SK-N-SH treated with all-trans-retinoic acid at 6 μM for 48 hours (cell line): ENCODE measurements around the gene RNASE7.

Experiments used
- ATAC-seq: fragments of 200-7000 bp; cut with Tn5 transposase; 3 replicates; pipeline ENCODE4 v1.9.1; 2020; ENCODE audit warnings: mild to moderate bottlenecking, moderate library complexity
- ARNTL ChIP-seq: fragments of 450-650 bp; formaldehyde crosslinking; IDR thresholded peaks from 2 replicates; pipeline ENCODE4 v1.5.0; 2020; ENCODE audit warnings: low read depth, mild to moderate bottlenecking, moderate library complexity, borderline replicate concordance
- BACH2 ChIP-seq: fragments of 250-450 bp; sonication (Bioruptor Pico); IDR thresholded peaks from 2 replicates; pipeline ENCODE4 v1.9.0; 2021; ENCODE audit warnings: mild to moderate bottlenecking, borderline replicate concordance
- CSDC2 ChIP-seq: fragments of 250-450 bp; sonication (Bioruptor Pico); IDR thresholded peaks from 2 replicates; pipeline ENCODE4 v1.5.0; 2020; ENCODE audit warnings: mild to moderate bottlenecking, moderate library complexity
- ESRRG ChIP-seq: fragments of 250-450 bp; sonication (Bioruptor Pico); IDR thresholded peaks from 2 replicates; pipeline ENCODE4 v1.6.1; 2021; ENCODE audit warnings: mild to moderate bottlenecking
- GLIS3 ChIP-seq: fragments of 250-450 bp; sonication (Bioruptor Pico); IDR thresholded peaks from 2 replicates; pipeline ENCODE4 v1.5.0; 2020; ENCODE audit warnings: mild to moderate bottlenecking, moderate library complexity
- RARB ChIP-seq: fragments of 250-450 bp; sonication (Bioruptor Pico); IDR thresholded peaks from 2 replicates; pipeline ENCODE4 v1.8.0; 2021; ENCODE audit warnings: mild to moderate bottlenecking, moderate library complexity
- SNAI2 ChIP-seq: fragments of 250-450 bp; sonication (Bioruptor Pico); IDR thresholded peaks from 2 replicates; pipeline ENCODE4 v1.5.0; 2020; ENCODE audit warnings: mild to moderate bottlenecking, moderate library complexity
- TCF4 ChIP-seq: fragments of 250-450 bp; sonication (Bioruptor Pico); IDR thresholded peaks from 2 replicates; pipeline ENCODE4 v1.8.0; 2021; ENCODE audit warnings: mild to moderate bottlenecking, moderate library complexity, borderline replicate concordance
- TOX ChIP-seq: fragments of 250-450 bp; sonication (Bioruptor Pico); IDR thresholded peaks from 2 replicates; pipeline ENCODE4 v1.8.0; 2021; ENCODE audit warnings: mild to moderate bottlenecking, moderate library complexity, borderline replicate concordance
- ZFP3 ChIP-seq: fragments of 250-450 bp; sonication (Bioruptor Pico); IDR thresholded peaks from 2 replicates; pipeline ENCODE4 v1.5.0; 2020; ENCODE audit warnings: mild to moderate bottlenecking, moderate library complexity
- ZNF565 ChIP-seq: fragments of 450-650 bp; formaldehyde crosslinking; conservative IDR thresholded peaks from 2 replicates; pipeline ENCODE4 v1.5.0; 2020; ENCODE audit warnings: low read depth, mild to moderate bottlenecking, moderate library complexity
- TF ChIP-seq, protein P1 (sequence below): fragments of 250-450 bp; sonication (Bioruptor Pico); IDR thresholded peaks from 2 replicates; pipeline ENCODE4 v1.5.1; 2021; ENCODE audit warnings: mild to moderate bottlenecking, moderate library complexity
- TF ChIP-seq, protein P2 (sequence below): fragments of 250-450 bp; sonication (Bioruptor Pico); IDR thresholded peaks from 2 replicates; pipeline ENCODE4 v1.8.0; 2021; ENCODE audit warnings: low read depth, mild to moderate bottlenecking, moderate library complexity, borderline replicate concordance
- TF ChIP-seq, protein P3 (sequence below): fragments of 250-450 bp; sonication (Bioruptor Pico); IDR thresholded peaks from 2 replicates; pipeline ENCODE4 v1.5.0; 2020; ENCODE audit warnings: mild to moderate bottlenecking, moderate library complexity
- TF ChIP-seq, protein P4 (sequence below): fragments of 250-450 bp; sonication (Bioruptor Pico); IDR thresholded peaks from 2 replicates; pipeline ENCODE4 v1.5.1; 2020; ENCODE audit warnings: low read depth, mild to moderate bottlenecking, moderate library complexity
- TF ChIP-seq, protein P5 (sequence below): fragments of 250-450 bp; sonication (Bioruptor Pico); IDR thresholded peaks from 2 replicates; pipeline ENCODE4 v1.8.0; 2020; ENCODE audit warnings: mild to moderate bottlenecking, moderate library complexity, borderline replicate concordance

RNASE7 gene

DNA sequence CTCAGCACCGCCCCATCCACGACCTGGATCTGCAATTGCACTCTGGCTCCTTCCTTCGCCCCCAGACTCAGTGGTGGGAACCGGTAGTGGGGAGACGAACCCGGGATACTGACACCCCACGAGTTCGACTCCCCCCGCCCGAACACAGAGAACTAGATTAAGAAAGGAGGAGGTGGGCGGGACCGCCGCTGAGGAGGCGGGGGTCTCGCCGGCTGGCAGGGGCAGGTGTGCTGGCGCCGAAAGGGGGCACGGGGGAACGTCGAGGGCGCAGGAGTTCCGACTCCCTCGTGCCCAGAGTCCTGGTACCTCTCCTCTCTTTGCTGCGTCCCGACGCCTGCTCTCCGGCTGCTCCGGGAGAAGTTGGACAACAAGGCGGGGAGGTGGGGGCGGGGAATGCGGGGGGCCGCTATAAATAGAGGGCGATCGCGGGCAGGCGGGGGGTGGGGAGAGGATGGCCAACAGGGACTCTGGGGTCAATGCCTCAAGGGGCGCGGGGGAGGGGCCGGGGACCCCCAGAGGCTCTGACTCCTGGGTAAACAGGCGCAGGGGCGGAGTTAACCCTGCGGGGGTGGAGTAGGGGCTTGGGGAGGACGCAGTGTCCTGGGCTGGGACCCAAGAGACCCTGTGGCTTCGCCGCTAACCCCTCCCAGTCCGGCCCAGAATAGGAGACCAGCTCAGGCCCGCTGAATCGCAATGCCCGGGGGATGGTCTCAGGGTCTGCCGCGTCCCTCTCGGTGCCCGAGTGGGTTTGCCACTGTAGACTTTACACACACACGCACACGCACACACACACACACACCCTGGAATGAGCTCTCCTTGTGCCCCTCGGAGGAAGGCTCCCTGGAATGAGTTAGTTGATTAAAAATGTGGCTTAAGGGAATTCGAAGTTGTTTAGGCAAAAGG is 16.5 kb upstream of the RNASE7 start (continued):
- TF ChIP-seq, protein P1, sequence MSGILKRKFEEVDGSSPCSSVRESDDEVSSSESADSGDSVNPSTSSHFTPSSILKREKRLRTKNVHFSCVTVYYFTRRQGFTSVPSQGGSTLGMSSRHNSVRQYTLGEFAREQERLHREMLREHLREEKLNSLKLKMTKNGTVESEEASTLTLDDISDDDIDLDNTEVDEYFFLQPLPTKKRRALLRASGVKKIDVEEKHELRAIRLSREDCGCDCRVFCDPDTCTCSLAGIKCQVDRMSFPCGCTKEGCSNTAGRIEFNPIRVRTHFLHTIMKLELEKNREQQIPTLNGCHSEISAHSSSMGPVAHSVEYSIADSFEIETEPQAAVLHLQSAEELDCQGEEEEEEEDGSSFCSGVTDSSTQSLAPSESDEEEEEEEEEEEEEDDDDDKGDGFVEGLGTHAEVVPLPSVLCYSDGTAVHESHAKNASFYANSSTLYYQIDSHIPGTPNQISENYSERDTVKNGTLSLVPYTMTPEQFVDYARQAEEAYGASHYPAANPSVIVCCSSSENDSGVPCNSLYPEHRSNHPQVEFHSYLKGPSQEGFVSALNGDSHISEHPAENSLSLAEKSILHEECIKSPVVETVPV (CRISPR knock-in tag), result no peak

DNA sequence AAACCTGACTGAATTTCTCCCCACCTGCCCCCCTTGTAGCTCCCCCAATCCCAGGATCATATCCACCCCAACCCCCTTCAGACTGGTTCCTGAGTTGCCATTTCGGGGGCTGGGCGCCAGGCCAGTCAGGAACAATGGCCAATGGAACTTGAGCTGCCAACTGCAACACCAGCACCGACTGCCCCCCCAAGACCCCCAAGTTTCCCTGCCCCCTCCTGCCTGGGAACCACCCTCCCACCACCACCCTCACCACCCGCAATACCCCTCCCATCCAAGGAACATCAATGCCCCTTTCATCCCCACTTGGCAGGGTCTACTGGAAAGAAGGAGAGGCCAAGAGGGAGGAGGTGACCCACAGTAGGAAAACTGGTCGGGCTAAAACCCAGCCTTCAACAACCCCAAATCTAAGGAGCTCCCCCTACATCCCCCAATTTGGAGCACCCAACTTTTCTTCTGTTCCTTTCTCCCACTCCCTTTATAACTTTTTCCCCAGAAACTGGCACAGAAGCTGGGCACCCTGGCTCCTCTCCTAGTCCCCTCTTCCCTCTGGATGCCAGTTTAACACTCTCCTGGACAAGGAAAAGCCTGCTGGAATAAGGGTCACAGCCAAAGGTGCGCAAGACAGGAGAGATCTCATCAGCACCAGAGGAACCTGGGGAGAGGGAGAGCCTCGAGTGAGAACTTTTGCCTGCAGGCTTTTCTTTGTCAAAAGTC is 15.7 kb upstream of the RNASE7 start:
- TF ChIP-seq, protein P1 (CRISPR knock-in tag), result no peak
- TF ChIP-seq ESRRG (CRISPR knock-in tag) (no peak), SNAI2 (CRISPR knock-in tag) (no peak)
- no peak for ATAC-seq

DNA sequence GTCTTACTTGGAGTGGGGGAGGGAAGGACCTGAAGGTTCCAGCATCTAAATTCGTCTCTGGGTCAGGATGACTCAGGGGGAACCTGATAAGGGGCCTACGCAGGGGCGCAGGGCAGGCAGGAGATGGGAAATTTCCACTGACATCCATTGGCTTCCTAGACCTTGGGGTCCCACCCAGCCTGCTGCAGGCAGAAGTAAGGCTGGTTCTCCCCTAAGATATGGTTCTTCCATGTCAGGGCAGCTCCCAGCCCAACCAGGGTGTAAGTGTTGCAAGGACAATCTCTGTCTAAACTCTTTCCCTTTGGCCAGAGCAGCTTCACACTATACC is 15.2 kb upstream of the RNASE7 start:
- no peak for ATAC-seq
- TF ChIP-seq ZNF565 (CRISPR knock-in tag) (no peak), ZFP3 (CRISPR knock-in tag) (no peak), ESRRG (CRISPR knock-in tag) (no peak)
- TF ChIP-seq, protein P2, sequence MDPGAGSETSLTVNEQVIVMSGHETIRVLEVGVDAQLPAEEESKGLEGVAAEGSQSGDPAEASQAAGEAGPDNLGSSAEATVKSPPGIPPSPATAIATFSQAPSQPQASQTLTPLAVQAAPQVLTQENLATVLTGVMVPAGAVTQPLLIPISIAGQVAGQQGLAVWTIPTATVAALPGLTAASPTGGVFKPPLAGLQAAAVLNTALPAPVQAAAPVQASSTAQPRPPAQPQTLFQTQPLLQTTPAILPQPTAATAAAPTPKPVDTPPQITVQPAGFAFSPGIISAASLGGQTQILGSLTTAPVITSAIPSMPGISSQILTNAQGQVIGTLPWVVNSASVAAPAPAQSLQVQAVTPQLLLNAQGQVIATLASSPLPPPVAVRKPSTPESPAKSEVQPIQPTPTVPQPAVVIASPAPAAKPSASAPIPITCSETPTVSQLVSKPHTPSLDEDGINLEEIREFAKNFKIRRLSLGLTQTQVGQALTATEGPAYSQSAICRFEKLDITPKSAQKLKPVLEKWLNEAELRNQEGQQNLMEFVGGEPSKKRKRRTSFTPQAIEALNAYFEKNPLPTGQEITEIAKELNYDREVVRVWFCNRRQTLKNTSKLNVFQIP, result no peak

DNA sequence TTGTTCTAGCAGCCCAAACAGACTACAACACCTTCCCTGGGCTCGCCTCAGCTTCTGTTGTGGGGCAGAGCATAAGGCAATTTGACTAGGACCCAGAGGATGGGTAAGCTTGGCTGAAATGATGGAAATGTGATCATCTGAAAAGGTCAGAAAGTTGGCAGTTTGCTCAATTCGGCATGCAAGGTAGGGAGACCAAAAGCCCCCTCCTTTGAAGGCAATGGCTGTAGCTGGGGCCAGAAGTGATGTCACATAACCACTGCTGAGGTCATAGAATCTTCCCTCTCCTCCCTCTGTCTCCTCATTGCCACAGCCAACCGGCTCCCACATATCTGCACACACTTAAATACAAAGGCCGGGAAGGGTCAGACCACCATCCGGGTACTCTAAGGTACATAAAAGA is 12.2 kb upstream of the RNASE7 start, which contains the start of gene TPPP2:
Gene TPPP2, plus strand, starts transcription at position 301 of the 400 bp plus-strand sequence. CDS start 365 bp downstream, outside the sequence.
- ATAC-seq, result no peak
- TF ChIP-seq TCF4 (no peak), ARNTL (no peak), BACH2 (CRISPR knock-in tag) (no peak), RARB (CRISPR knock-in tag) (no peak), CSDC2 (no peak), ESRRG (CRISPR knock-in tag) (no peak), ZNF565 (CRISPR knock-in tag) (no peak), GLIS3 (CRISPR knock-in tag) (no peak), TOX (CRISPR knock-in tag) (no peak), ZFP3 (CRISPR knock-in tag) (no peak)
- TF ChIP-seq, protein P1 (CRISPR knock-in tag), result no peak
- TF ChIP-seq, protein P3, sequence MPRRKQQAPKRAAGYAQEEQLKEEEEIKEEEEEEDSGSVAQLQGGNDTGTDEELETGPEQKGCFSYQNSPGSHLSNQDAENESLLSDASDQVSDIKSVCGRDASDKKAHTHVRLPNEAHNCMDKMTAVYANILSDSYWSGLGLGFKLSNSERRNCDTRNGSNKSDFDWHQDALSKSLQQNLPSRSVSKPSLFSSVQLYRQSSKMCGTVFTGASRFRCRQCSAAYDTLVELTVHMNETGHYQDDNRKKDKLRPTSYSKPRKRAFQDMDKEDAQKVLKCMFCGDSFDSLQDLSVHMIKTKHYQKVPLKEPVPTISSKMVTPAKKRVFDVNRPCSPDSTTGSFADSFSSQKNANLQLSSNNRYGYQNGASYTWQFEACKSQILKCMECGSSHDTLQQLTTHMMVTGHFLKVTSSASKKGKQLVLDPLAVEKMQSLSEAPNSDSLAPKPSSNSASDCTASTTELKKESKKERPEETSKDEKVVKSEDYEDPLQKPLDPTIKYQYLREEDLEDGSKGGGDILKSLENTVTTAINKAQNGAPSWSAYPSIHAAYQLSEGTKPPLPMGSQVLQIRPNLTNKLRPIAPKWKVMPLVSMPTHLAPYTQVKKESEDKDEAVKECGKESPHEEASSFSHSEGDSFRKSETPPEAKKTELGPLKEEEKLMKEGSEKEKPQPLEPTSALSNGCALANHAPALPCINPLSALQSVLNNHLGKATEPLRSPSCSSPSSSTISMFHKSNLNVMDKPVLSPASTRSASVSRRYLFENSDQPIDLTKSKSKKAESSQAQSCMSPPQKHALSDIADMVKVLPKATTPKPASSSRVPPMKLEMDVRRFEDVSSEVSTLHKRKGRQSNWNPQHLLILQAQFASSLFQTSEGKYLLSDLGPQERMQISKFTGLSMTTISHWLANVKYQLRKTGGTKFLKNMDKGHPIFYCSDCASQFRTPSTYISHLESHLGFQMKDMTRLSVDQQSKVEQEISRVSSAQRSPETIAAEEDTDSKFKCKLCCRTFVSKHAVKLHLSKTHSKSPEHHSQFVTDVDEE, result no peak
- TF ChIP-seq, protein P4, sequence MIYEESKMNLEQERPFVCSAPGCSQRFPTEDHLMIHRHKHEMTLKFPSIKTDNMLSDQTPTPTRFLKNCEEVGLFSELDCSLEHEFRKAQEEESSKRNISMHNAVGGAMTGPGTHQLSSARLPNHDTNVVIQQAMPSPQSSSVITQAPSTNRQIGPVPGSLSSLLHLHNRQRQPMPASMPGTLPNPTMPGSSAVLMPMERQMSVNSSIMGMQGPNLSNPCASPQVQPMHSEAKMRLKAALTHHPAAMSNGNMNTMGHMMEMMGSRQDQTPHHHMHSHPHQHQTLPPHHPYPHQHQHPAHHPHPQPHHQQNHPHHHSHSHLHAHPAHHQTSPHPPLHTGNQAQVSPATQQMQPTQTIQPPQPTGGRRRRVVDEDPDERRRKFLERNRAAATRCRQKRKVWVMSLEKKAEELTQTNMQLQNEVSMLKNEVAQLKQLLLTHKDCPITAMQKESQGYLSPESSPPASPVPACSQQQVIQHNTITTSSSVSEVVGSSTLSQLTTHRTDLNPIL, result no peak
- TF ChIP-seq, protein P2, result no peak
- TF ChIP-seq, protein P5, sequence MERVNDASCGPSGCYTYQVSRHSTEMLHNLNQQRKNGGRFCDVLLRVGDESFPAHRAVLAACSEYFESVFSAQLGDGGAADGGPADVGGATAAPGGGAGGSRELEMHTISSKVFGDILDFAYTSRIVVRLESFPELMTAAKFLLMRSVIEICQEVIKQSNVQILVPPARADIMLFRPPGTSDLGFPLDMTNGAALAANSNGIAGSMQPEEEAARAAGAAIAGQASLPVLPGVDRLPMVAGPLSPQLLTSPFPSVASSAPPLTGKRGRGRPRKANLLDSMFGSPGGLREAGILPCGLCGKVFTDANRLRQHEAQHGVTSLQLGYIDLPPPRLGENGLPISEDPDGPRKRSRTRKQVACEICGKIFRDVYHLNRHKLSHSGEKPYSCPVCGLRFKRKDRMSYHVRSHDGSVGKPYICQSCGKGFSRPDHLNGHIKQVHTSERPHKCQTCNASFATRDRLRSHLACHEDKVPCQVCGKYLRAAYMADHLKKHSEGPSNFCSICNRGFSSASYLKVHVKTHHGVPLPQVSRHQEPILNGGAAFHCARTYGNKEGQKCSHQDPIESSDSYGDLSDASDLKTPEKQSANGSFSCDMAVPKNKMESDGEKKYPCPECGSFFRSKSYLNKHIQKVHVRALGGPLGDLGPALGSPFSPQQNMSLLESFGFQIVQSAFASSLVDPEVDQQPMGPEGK, result no peak
